ENCODE data around the gene CNTNAP2. TPM values are rescaled to one million over a fixed set of nuclear protein-coding genes. Genes with fewer than 3 reads are reported as not detected.

CNTNAP2 gene
- total and polyA plus RNA-seq, 9 of the 15 experiments (the other 6 are each of a cell fraction or from before 2014, with no cell fraction given), result 0.04 to 0.62 (median 0.09) TPM; not detected in 4

GRCh38 chr7:148041156-148041555 lies 1924.6 kb downstream of the CNTNAP2 start:
- ATAC-seq (no peak), DNase-seq (ENCODE audit: extremely low read depth in 1 of 4, low spot score in 3 of 4) (no peak), FAIRE-seq (no peak)
- in situ Hi-C loops (cut with MboI) (no loop called here), intact Hi-C loops (cut with micrococcal nuclease) (no loop called here)
- Histone ChIP-seq H4K20me1 (replicated peaks; ENCODE audit: control insufficient read depth, insufficient read depth, low read length) (no peaks in the 10 kb centered on the region), H2AFZ (ENCODE audit: low read depth, low read length) (no peak overlapping the region), H3K27me3 (ENCODE audit: control insufficient read depth in 2 of 2, insufficient read depth in 2 of 2, low read length in 2 of 2) (no peaks in the 10 kb centered on the region), H3K4me1 (replicated peaks in 1 of 2; ENCODE audit: control insufficient read depth in 2 of 2, insufficient read depth in 2 of 2, low read length in 2 of 2) (no peaks in the 10 kb centered on the region), H3K79me2 (ENCODE audit: control insufficient read depth, insufficient read depth, low read length) (no peaks in the 10 kb centered on the region), H3K9ac (ENCODE audit: insufficient read depth in 1 of 2, low read depth in 2 of 2, low read length in 2 of 2) (no peak overlapping the region), H3K9me3 (replicated peaks; ENCODE audit: control insufficient read depth, insufficient read depth, low read depth, low read length) (no peaks in the 10 kb centered on the region), H3K9me1 (ENCODE audit: control insufficient read depth, insufficient read depth, low read length) (no peaks in the 10 kb centered on the region), H3K4me2 (ENCODE audit: insufficient read depth, low read length) (no peak overlapping the region), H3K4me3 (no peak overlapping the region), H3K27ac (ENCODE audit: extremely low read depth, low read depth, low read length) (no peak overlapping the region), H3K36me3 (ENCODE audit: control insufficient read depth, insufficient read depth, low read length) (no peaks in the 10 kb centered on the region)
- whole genome bisulfite sequencing (ENCODE audit: insufficient coverage, low coverage, missing lambda C conversion rate), result 2% methylated on average over 3 of the region's 3 CpGs
- ChIA-PET POLR2A (no interaction called here), CTCF (ENCODE audit: low intra/inter-chr PET ratio) (no interaction called here)
- TF ChIP-seq MGA (IDR thresholded peaks at IDR 0.05), result no peak
- TF ChIP-seq ESRRB (CRISPR knock-in tag; IDR thresholded peaks at IDR 0.05; ENCODE audit: borderline replicate concordance), result no peak
- TF ChIP-seq NCOA6 (IDR thresholded peaks at IDR 0.05), result no peak
- no peak for TF ChIP-seq THAP12 (CRISPR knock-in tag; IDR thresholded peaks at IDR 0.05)
- TF ChIP-seq ZNF184 (CRISPR knock-in tag; IDR thresholded peaks at IDR 0.05), result no peak
- no peak for TF ChIP-seq TSC22D4 (tag; IDR thresholded peaks at IDR 0.05)
- no TSS peak for BruUV-seq (replicated peaks)
